ENCODE results near the gene TOM1L2. TPM values are rescaled to one million over a fixed set of nuclear protein-coding genes. Genes with fewer than 3 reads are reported as not detected.

TOM1L2 gene
- total RNA-seq, 1 donor from 2014 or later = 4.3 TPM

DNA sequence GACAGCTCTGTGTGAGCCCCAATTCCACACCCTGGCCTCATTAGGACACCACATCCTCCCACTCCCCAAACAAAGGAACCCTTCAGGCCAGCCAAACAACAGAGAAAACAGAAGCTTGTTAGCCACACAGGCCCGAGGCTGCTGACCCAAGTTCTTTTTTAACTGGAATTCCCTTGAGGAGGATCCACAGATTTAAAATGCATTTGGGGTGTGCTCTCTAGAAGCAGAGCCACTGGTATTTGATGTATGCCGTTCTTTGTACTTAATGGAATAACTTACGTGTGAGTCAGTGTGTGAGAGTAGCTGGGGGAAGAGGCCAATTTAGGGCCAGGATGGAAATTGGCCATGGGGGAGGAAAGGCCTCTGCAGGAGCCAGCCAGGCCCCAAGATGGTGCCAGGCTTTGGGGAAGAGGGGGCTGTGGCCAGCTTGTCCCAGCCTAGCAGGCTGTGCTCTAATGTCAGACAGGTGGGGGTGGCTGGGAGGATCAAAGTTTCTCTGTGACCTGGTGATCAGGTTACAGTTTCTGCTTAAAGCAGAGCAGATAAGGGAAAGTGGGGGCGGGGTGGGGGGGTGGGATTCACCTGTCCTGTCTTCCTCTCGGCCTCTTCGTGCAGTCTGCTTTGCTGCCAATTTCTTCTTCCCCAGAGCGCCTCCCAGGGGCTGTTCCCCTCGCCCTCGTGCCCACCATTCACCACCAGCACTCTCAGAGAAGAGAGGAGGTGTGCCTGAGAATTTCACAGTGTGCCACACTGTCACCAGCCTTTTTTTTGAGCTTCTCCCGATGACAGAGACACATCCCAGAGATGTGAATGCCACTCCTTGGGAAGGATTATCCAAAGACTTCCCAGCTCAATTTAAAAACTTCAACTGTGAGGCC is 50.8 kb downstream of the TOM1L2 start:
- H3K4me3 Mint-ChIP-seq = peak overlapping the region; percentile 34
- Histone ChIP-seq H3K4me2 (peak overlapping the region; percentile 54), H3K9ac (no peak overlapping the region), H4K20me1 (ENCODE audit: low read depth) (no peaks in the 10 kb centered on the region), H3F3A (ENCODE audit: low read depth) (peaks cover 39% of the 10 kb centered on the region), H3K4me3 (no peak overlapping the region), H2AFZ (replicated peaks) (peak overlapping the region; percentile 9), H3K27ac (peak overlapping the region; percentile 87), H3K27me3 (no peaks in the 10 kb centered on the region), H3K79me2 (ENCODE audit: low read depth) (no peaks in the 10 kb centered on the region), H3K36me3 (no peaks in the 10 kb centered on the region), H3K9me3 (ENCODE audit: low read depth) (no peaks in the 10 kb centered on the region), H3K4me1 (peaks cover 28% of the 10 kb centered on the region)
- no peak for TF ChIP-seq EZH2 (IDR thresholded peaks at IDR 0.05)
- TF ChIP-seq, protein P1, sequence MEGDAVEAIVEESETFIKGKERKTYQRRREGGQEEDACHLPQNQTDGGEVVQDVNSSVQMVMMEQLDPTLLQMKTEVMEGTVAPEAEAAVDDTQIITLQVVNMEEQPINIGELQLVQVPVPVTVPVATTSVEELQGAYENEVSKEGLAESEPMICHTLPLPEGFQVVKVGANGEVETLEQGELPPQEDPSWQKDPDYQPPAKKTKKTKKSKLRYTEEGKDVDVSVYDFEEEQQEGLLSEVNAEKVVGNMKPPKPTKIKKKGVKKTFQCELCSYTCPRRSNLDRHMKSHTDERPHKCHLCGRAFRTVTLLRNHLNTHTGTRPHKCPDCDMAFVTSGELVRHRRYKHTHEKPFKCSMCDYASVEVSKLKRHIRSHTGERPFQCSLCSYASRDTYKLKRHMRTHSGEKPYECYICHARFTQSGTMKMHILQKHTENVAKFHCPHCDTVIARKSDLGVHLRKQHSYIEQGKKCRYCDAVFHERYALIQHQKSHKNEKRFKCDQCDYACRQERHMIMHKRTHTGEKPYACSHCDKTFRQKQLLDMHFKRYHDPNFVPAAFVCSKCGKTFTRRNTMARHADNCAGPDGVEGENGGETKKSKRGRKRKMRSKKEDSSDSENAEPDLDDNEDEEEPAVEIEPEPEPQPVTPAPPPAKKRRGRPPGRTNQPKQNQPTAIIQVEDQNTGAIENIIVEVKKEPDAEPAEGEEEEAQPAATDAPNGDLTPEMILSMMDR (IDR thresholded peaks at IDR 0.05) = no peak
- no peak for TF ChIP-seq EZH2phosphoT487 (IDR thresholded peaks at IDR 0.05)
- peaks cover under 1% of the 10 kb centered on the region for H3K27me3 Mint-ChIP-seq (ENCODE audit: insufficient read depth, low read depth)
- no peaks in the 10 kb centered on the region for H3K36me3 Mint-ChIP-seq
- peak; percentile 77 for DNase-seq (ENCODE audit: low spot score)
- H3K4me1 Mint-ChIP-seq = peaks cover 27% of the 10 kb centered on the region
- H3K27ac Mint-ChIP-seq = peak overlapping the region; percentile 85
- no peaks in the 10 kb centered on the region for H3K9me3 Mint-ChIP-seq

DNA sequence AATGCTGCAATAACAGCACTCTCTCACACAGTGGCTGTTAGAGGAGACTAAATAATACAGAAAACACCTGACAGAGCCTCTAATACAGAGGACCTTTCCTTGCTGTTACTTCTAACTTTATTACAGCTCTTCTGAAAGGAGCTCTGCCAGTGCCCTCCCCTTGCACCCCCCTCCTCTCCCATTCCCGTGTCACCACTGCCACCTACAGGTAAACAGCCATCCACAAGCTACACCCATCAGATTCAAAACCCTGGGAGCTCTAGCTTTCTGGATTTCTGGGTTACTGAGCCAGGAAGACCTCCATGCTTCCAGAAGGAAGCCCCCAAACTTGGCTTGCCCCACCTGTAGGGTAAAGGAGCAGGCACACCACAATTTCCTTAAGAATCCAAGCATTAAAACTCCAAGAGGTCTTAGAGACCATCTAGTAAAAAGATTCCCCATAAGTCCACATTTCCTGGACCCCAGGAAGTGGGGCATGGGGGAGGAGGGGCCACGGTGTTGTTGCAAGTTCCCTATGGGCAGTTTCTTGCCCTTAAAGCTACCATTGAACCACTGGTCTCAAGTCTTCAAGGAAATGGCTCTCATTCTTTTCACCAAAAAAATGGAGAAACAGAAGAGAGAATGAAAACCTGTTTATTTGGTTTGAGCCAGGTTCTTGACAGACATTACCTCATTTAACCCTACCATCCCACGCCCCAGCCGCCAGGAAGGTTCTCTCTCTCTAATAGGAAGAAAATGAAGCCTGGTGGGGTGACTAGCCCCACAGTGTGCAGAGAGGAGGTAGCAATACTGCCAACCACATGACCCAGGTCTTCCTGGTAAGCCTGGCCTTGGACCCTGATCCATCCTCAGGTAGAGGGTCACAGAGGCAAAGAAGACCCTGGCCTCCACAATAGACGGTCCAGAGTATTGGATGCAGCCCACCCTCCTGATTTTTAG is 52.8 kb downstream of the TOM1L2 start:
- Histone ChIP-seq H3K4me1 (peaks cover 33% of the 10 kb centered on the region), H3K4me3 (no peak overlapping the region), H3K9me3 (ENCODE audit: low read depth) (no peaks in the 10 kb centered on the region), H4K20me1 (ENCODE audit: low read depth) (no peaks in the 10 kb centered on the region), H3F3A (ENCODE audit: low read depth) (peaks cover 39% of the 10 kb centered on the region), H2AFZ (replicated peaks) (no peak overlapping the region), H3K27ac (no peak overlapping the region), H3K27me3 (no peaks in the 10 kb centered on the region), H3K4me2 (no peak overlapping the region), H3K9ac (no peak overlapping the region), H3K36me3 (no peaks in the 10 kb centered on the region), H3K79me2 (ENCODE audit: low read depth) (no peaks in the 10 kb centered on the region)
- no peaks in the 10 kb centered on the region for H3K36me3 Mint-ChIP-seq
- DNase-seq (ENCODE audit: low spot score) = peak; percentile 84
- H3K4me3 Mint-ChIP-seq = no peak overlapping the region
- TF ChIP-seq EZH2 (IDR thresholded peaks at IDR 0.05) = no peak
- no peak for TF ChIP-seq EZH2phosphoT487 (IDR thresholded peaks at IDR 0.05)
- TF ChIP-seq, protein P1 (IDR thresholded peaks at IDR 0.05) = peak; percentile 87
- no peak overlapping the region for H3K27ac Mint-ChIP-seq
- no peaks in the 10 kb centered on the region for H3K27me3 Mint-ChIP-seq (ENCODE audit: insufficient read depth, low read depth)
- H3K9me3 Mint-ChIP-seq = no peaks in the 10 kb centered on the region
- H3K4me1 Mint-ChIP-seq = peaks cover 30% of the 10 kb centered on the region

DNA sequence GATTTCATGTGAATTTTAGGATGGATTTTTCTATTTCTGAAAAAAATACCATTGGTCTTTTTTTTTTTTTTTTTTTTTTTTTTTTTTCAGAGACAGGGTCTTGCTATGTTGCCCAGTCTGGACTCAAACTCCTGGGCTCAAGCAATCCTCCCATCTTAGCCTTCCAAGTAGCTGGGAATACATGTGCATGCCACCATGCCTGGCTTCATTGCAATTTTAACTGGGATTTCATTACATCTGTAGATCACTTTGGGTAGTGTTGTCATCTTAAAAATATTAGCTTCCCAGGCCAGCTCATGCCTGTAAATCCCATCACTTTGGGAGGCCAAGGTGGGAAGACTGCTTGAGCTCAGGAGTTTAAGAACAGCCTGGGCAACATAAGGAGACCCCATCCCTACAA is 54.8 kb downstream of the TOM1L2 start:
- no peak overlapping the region for H3K27ac ChIP-seq

More for the DNA sequence above, 54.8 kb downstream of the TOM1L2 start:
- Histone ChIP-seq H4K20me1 (ENCODE audit: low read depth) (no peaks in the 10 kb centered on the region), H3K36me3 (no peaks in the 10 kb centered on the region), H3K4me1 (peaks cover 40% of the 10 kb centered on the region), H3K4me2 (no peak overlapping the region), H2AFZ (replicated peaks) (no peak overlapping the region), H3K27me3 (no peaks in the 10 kb centered on the region), H3K9ac (no peak overlapping the region), H3K79me2 (ENCODE audit: low read depth) (no peaks in the 10 kb centered on the region), H3F3A (ENCODE audit: low read depth) (peaks cover 26% of the 10 kb centered on the region), H3K9me3 (ENCODE audit: low read depth) (no peaks in the 10 kb centered on the region), H3K4me3 (no peak overlapping the region)
- peaks cover 5% of the 10 kb centered on the region for H3K9me3 Mint-ChIP-seq
- no peak for DNase-seq (ENCODE audit: low spot score)
- no peaks in the 10 kb centered on the region for H3K36me3 Mint-ChIP-seq
- H3K27ac Mint-ChIP-seq = no peak overlapping the region
- peaks cover 35% of the 10 kb centered on the region for H3K4me1 Mint-ChIP-seq
- H3K4me3 Mint-ChIP-seq = no peak overlapping the region
- TF ChIP-seq EZH2phosphoT487 (IDR thresholded peaks at IDR 0.05) (no peak), EZH2 (IDR thresholded peaks at IDR 0.05) (no peak)
- TF ChIP-seq, protein P1 (IDR thresholded peaks at IDR 0.05) = no peak
- H3K27me3 Mint-ChIP-seq (ENCODE audit: insufficient read depth, low read depth) = no peaks in the 10 kb centered on the region
